Measurements from ENCODE around the gene PCNX1. TPM values are rescaled to one million over a fixed set of nuclear protein-coding genes. Genes with fewer than 3 reads are reported as not detected.

PCNX1 gene
- total and polyA plus RNA-seq, 9 of the 15 experiments (the other 6 are each of a cell fraction or from before 2014, with no cell fraction given): 0.30 to 4.5 (median 2.3) TPM

GRCh38 chr14:71142375-71143038, 235.2 kb downstream of the PCNX1 start (continued):
- TF ChIP-seq ZBTB40 (IDR thresholded peaks at IDR 0.05): no peak
- no peak for TF ChIP-seq ZBTB40 (CRISPR knock-in tag; IDR thresholded peaks at IDR 0.05)
- no peak for TF ChIP-seq DEAF1 (CRISPR knock-in tag; IDR thresholded peaks at IDR 0.05)
- TF ChIP-seq NFXL1 (CRISPR knock-in tag; IDR thresholded peaks at IDR 0.05): no peak
- no peak for TF ChIP-seq ZNF449 (CRISPR knock-in tag; IDR thresholded peaks at IDR 0.05)
